Retinal pigment epithelial cell (primary cell): ENCODE results near the gene MAML3.

ENCODE experiments used
- DNase-seq: peaks from one replicate; pipeline ENCODE4 v3.0.0-alpha.2; 2010; ENCODE audit warnings: low read depth
- H3K4me3 ChIP-seq: 2 replicates; pipeline ENCODE4 v1.5.1; 2011; ENCODE audit warnings: mild to moderate bottlenecking, low read length, control low read depth, moderate library complexity
- TF ChIP-seq, protein P1 (sequence below): conservative IDR thresholded peaks from 2 replicates; pipeline ENCODE4 v1.5.1; 2011; ENCODE audit warnings: low read depth, low read length, control low read depth, inconsistent platforms

The MAML3 gene

GRCh38 chr4:139940600-139940999 is 213.4 kb downstream of the MAML3 start:
- TF ChIP-seq, protein P1, sequence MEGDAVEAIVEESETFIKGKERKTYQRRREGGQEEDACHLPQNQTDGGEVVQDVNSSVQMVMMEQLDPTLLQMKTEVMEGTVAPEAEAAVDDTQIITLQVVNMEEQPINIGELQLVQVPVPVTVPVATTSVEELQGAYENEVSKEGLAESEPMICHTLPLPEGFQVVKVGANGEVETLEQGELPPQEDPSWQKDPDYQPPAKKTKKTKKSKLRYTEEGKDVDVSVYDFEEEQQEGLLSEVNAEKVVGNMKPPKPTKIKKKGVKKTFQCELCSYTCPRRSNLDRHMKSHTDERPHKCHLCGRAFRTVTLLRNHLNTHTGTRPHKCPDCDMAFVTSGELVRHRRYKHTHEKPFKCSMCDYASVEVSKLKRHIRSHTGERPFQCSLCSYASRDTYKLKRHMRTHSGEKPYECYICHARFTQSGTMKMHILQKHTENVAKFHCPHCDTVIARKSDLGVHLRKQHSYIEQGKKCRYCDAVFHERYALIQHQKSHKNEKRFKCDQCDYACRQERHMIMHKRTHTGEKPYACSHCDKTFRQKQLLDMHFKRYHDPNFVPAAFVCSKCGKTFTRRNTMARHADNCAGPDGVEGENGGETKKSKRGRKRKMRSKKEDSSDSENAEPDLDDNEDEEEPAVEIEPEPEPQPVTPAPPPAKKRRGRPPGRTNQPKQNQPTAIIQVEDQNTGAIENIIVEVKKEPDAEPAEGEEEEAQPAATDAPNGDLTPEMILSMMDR, result no peak
- no peak for DNase-seq
- H3K4me3 ChIP-seq, result no peak overlapping the region

- TF ChIP-seq, protein P1, result no peak
- DNase-seq, result no peak
- no peak overlapping the region for H3K4me3 ChIP-seq
These were observed 215.6 kb downstream of the MAML3 start for GRCh38 chr4:139938414-139938813.

- H3K4me3 ChIP-seq, result no peak overlapping the region
- DNase-seq, result no peak
- TF ChIP-seq, protein P1, result no peak
These were observed 218.1 kb downstream of the MAML3 start for GRCh38 chr4:139935911-139936310.

GRCh38 chr4:139934708-139935195 is 219.2 kb downstream of the MAML3 start:
- no peak overlapping the region for H3K4me3 ChIP-seq
- no peak for DNase-seq

DNA sequence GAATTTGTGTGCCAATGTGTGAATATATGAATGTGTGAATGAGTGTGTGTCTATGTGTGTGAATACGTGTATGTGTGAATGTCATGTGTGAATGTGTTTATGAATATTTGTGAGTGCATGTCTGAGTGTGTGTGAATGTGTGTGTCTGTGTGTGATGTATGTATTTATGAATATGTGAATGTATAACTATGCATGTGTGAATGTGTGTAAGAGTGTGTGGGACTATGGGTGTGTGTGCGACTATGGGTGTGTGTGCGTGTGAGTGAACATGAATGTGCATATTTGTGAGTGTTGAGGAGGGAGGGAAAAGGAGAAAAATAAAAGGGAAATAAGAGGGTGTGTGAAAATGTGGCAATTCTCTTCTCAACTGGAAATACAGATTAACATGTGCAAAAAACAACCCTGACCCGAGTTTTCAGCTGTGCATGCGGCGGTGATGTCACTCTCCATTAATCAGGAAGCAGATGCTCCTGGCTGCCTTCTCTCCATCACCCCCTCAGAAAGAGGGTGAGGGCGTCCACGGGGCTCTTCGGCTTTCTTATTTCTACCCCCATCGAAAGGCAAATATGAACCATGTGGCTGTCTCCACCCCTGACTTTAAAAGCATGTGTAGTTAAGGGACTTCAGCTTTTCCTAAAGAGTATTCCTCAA is 219.8 kb downstream of the MAML3 start:
- TF ChIP-seq, protein P1, result no peak
- DNase-seq, result no peak
- H3K4me3 ChIP-seq, result no peak overlapping the region

More at GRCh38 chr4:139934708-139935195, 219.2 kb downstream of the MAML3 start:
- TF ChIP-seq, protein P1, result no peak

- no peak overlapping the region for H3K4me3 ChIP-seq
- TF ChIP-seq, protein P1, result no peak
- no peak for DNase-seq
These were observed 220.4 kb downstream of the MAML3 start for GRCh38 chr4:139933541-139933940.

- no peak overlapping the region for H3K4me3 ChIP-seq
- DNase-seq, result no peak
- TF ChIP-seq, protein P1, result no peak
These were observed 220.9 kb downstream of the MAML3 start for GRCh38 chr4:139933104-139933503.
